HepG2 (cell line): ENCODE results near the gene NOL4L. TPM values are rescaled to one million over a fixed set of nuclear protein-coding genes. Genes with fewer than 3 reads are reported as not detected.

Experiments used
- ATAC-seq: fragments of 200-7000 bp; cut with Tn5 transposase; 3 replicates; pipeline ENCODE4 v1.9.1; 2020; ENCODE audit warnings: mild to moderate bottlenecking, moderate library complexity
- BruUV-seq: library from RNA; stranded (reverse); fragments of 400-500 nt; replicated peaks from 2 replicates; lab custom pipeline; 2021; lab: Mats Ljungman, UMichigan
- CTCF ChIA-PET: fragments of 300-600 bp; formaldehyde crosslinking; extraction: SDS; loops from one replicate; lab custom pipeline; 2021; ENCODE audit warnings: low total read pairs, inconsistent platforms, low intra/inter-chr PET ratio; lab: Yijun Ruan, JAX
- POLR2A ChIA-PET: fragments of 350-600 bp; sonication (Branson Sonifier 250); formaldehyde crosslinking; loops from one replicate; lab custom pipeline; 2020; ENCODE audit warnings: antibody characterized with exemption, inconsistent platforms; lab: Yijun Ruan, JAX
- DNase-seq: peaks from one replicate; pipeline ENCODE4 v3.0.0-alpha.2; 2015; ENCODE audit warnings: low spot score
- FAIRE-seq: peaks from 3 replicates; lab custom pipeline; 2011; peaks lifted over from hg19 to GRCh38; lab: Jason Lieb, UNC
- H2AFZ ChIP-seq: one replicate; pipeline ENCODE4 v1.6.1; 2011; ENCODE audit warnings: low read length, inconsistent platforms
- H3K27ac ChIP-seq: fragments of 300-600 bp; 3 replicates; pipeline ENCODE4 v1.8.0; 2011; ENCODE audit warnings: mixed run types, mild to moderate bottlenecking, mixed read lengths, low read length, inconsistent platforms; ENCODE audit not compliant: insufficient read depth; ENCODE audit errors: extremely low read length
- H3K27me3 ChIP-seq, 2 experiments: fragments of 200-600 bp in 1 of 2; 2 replicates in 1 of 2; 3 replicates in 1 of 2; pipeline versions ENCODE4 v1.6.0 to v1.8.0; 2011; ENCODE audit warnings: low read length in 2 of 2, mild to moderate bottlenecking in 2 of 2, moderate library complexity in 2 of 2, inconsistent platforms in 1 of 2; ENCODE audit not compliant: insufficient read depth in 2 of 2, control insufficient read depth in 1 of 2
- H3K36me3 ChIP-seq, 2 experiments: fragments of 200-600 bp in 1 of 2; replicated peaks in 1 of 2; 2 replicates in 1 of 2; 3 replicates in 1 of 2; pipeline versions ENCODE4 v1.5.1 to v1.8.0; 2011; ENCODE audit warnings: low read length in 2 of 2, inconsistent platforms in 1 of 2; ENCODE audit not compliant: insufficient read depth in 2 of 2, control insufficient read depth in 1 of 2
- H3K4me1 ChIP-seq: 2 replicates; pipeline ENCODE4 v1.5.1; 2012; ENCODE audit warnings: low read length, inconsistent platforms; ENCODE audit not compliant: insufficient read depth
- H3K4me2 ChIP-seq: 2 replicates; pipeline ENCODE4 v1.6.0; 2011; ENCODE audit warnings: low read depth, low read length, inconsistent platforms
- H3K4me3 ChIP-seq, 3 experiments: fragments of 200-600 bp in 1 of 3; sonication (generic), shearing (Covaris generic) in 1 of 3; replicated peaks in 1 of 3; 2 replicates each; pipeline ENCODE4 v1.5.1; 2011 to 2016; ENCODE audit warnings: low read length in 3 of 3, inconsistent platforms in 2 of 3, low read depth in 2 of 3, mild to moderate bottlenecking in 2 of 3, control low read depth in 1 of 3, mixed read lengths in 1 of 3; ENCODE audit not compliant: insufficient read depth in 1 of 3
- H3K79me2 ChIP-seq: one replicate; pipeline ENCODE4 v1.6.1; 2011; ENCODE audit warnings: low read length, inconsistent platforms; ENCODE audit not compliant: insufficient read depth
- H3K9ac ChIP-seq: 2 replicates; pipeline ENCODE4 v1.6.0; 2011; ENCODE audit warnings: mild to moderate bottlenecking, low read depth, low read length, inconsistent platforms; ENCODE audit not compliant: insufficient read depth
- H3K9me3 ChIP-seq: 2 replicates; pipeline ENCODE4 v1.5.1; 2012; ENCODE audit warnings: mild to moderate bottlenecking, low read length
- H4K20me1 ChIP-seq: 2 replicates; pipeline ENCODE4 v1.6.0; 2011; ENCODE audit warnings: inconsistent platforms, mild to moderate bottlenecking, low read length, moderate library complexity; ENCODE audit not compliant: insufficient read depth
- AGO2 ChIP-seq: fragments of 200-400 bp; formaldehyde crosslinking; optimal IDR thresholded peaks from 2 replicates; pipeline ENCODE3; 2017; ENCODE audit warnings: mild to moderate bottlenecking, low read depth, low read length, moderate library complexity
- MATR3 ChIP-seq: sonication (generic); formaldehyde crosslinking; IDR thresholded peaks from 2 replicates; pipeline ENCODE4 v1.4.0; 2020; ENCODE audit warnings: missing genetic modification reagents
- ZNF737 ChIP-seq: sonication (generic); formaldehyde crosslinking; IDR thresholded peaks from 2 replicates; pipeline ENCODE4 v1.5.0; 2020; ENCODE audit warnings: missing genetic modification reagents, mild to moderate bottlenecking, borderline replicate concordance
- ZNF768 ChIP-seq: sonication (generic); formaldehyde crosslinking; IDR thresholded peaks from 2 replicates; pipeline ENCODE4 v1.4.0; 2020; ENCODE audit warnings: missing genetic modification reagents
- WGBS: methylation state at CpG from one replicate; pipeline ENCODE4 v1.1.6; 2017; ENCODE audit warnings: low lambda C conversion rate; 5-methylcytosine and 5-hydroxymethylcytosine counted together
- in situ Hi-C: cut with HindIII; loops from 2 replicates; pipeline ENCODE4 v1.10.0; 2017; ENCODE audit warnings: low pct_unique_long_range_greater_than_20kb; ENCODE audit not compliant: extremely low pct_ligation_motif_present
- intact Hi-C: fragments of 100-400 bp; cut with micrococcal nuclease; formaldehyde crosslinking; loops from one replicate; pipeline ENCODE4 v1.10.0; 2022; ENCODE audit not compliant: unreplicated experiment
- polyA plus RNA-seq, 8 experiments: library from polyadenylated mRNA; depleted of rRNA in 3 of 8; stranded (reverse) in 7 of 8; unstranded in 1 of 8; fragments of >200 nt; fragmentation: Illumina TruSeq in 4 of 8; extraction: Trizol in 4 of 8; gene quantifications; 2 replicates each; pipeline versions ENCODE4 v1.2.1 to v1.2.3, GENCODE V29; 2011 to 2016; ENCODE audit warnings: low read depth in 4 of 8, missing spikeins in 1 of 8, mixed read lengths in 1 of 8; ENCODE audit not compliant: insufficient read depth in 1 of 8
- total RNA-seq, 5 experiments: library from RNA; depleted of rRNA; stranded (reverse); fragments of >200 nt; fragmentation: Illumina TruSeq; extraction: Trizol; gene quantifications; 2 replicates each; pipeline ENCODE4 v1.2.3, GENCODE V29; 2016; ENCODE audit warnings: low read depth in 1 of 5
- TF ChIP-seq, protein P1 (sequence below): sonication (generic); formaldehyde crosslinking; IDR thresholded peaks from 2 replicates; pipeline ENCODE4 v1.5.1; 2020; ENCODE audit warnings: mild to moderate bottlenecking, missing genetic modification reagents, moderate library complexity
- TF ChIP-seq, protein P2 (sequence below): sonication (generic); formaldehyde crosslinking; conservative IDR thresholded peaks from 2 replicates; pipeline ENCODE4 v1.4.0; 2020; ENCODE audit warnings: missing genetic modification reagents

Gene NOL4L
- total and polyA plus RNA-seq, 2 of the 13 experiments (the other 11 are each of a cell fraction or from before 2014, with no cell fraction given), result 16.6 to 35.4 TPM

DNA sequence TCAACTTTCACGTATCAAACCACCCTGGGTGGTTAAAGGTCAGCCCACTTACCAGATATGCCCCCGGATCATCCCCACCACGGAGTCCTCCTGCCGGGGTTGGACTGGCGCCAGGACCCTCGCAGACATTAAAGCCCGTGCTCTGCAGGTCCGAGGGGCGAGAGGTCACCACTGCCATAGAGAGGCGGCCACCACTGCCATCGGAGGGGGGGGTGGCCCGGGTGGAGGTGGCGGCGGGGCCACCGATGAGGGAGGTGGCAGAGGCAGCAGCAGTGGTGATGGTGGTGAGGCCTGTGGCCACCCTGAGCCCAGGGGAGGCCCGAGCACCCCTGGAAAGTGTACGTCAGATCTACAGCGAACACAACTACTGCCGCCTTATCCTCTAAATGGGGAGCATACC is 150.7 kb downstream of the NOL4L start:
- no peaks in the 10 kb centered on the region for H3K27me3 ChIP-seq
- H3K9me3 ChIP-seq, result no peaks in the 10 kb centered on the region
- H4K20me1 ChIP-seq, result peaks cover 15% of the 10 kb centered on the region; the same call in 1 of the 2 replicates
- DNase-seq (no peak), ATAC-seq (no peak), FAIRE-seq (no peak)
- H3K27ac ChIP-seq, result no peak overlapping the region
- peaks cover 17% of the 10 kb centered on the region for H3K4me1 ChIP-seq
- intact Hi-C loops (no loop called here), in situ Hi-C loops (loop anchor here (10.0 kb wide), 1 partner anchor 60 kb away; no protein-coding TSS in a partner anchor)
- 95% methylated on average over 19 of the region's 19 CpGs for WGBS
- BruUV-seq, result no TSS peak
- H2AFZ ChIP-seq, result no peak overlapping the region
- H3K36me3 ChIP-seq, result peaks cover 79 to 98% of the 10 kb centered on the region in 2 experiments
- no peaks in the 10 kb centered on the region for H3K79me2 ChIP-seq
- H3K4me3 ChIP-seq, result no peak overlapping the region
- H3K9ac ChIP-seq, result no peak overlapping the region
- ChIA-PET POLR2A (no interaction called here), CTCF (no interaction called here)
- TF ChIP-seq MATR3 (peak; percentile 90; the same call in 1 of the 2 replicates), ZNF768 (CRISPR knock-in tag) (0 out of 2 replicates have a peak, but pooled peaks have one; percentile 25), AGO2 (peak; percentile 68), ZNF737 (CRISPR knock-in tag) (no peak)
- TF ChIP-seq, protein P1, sequence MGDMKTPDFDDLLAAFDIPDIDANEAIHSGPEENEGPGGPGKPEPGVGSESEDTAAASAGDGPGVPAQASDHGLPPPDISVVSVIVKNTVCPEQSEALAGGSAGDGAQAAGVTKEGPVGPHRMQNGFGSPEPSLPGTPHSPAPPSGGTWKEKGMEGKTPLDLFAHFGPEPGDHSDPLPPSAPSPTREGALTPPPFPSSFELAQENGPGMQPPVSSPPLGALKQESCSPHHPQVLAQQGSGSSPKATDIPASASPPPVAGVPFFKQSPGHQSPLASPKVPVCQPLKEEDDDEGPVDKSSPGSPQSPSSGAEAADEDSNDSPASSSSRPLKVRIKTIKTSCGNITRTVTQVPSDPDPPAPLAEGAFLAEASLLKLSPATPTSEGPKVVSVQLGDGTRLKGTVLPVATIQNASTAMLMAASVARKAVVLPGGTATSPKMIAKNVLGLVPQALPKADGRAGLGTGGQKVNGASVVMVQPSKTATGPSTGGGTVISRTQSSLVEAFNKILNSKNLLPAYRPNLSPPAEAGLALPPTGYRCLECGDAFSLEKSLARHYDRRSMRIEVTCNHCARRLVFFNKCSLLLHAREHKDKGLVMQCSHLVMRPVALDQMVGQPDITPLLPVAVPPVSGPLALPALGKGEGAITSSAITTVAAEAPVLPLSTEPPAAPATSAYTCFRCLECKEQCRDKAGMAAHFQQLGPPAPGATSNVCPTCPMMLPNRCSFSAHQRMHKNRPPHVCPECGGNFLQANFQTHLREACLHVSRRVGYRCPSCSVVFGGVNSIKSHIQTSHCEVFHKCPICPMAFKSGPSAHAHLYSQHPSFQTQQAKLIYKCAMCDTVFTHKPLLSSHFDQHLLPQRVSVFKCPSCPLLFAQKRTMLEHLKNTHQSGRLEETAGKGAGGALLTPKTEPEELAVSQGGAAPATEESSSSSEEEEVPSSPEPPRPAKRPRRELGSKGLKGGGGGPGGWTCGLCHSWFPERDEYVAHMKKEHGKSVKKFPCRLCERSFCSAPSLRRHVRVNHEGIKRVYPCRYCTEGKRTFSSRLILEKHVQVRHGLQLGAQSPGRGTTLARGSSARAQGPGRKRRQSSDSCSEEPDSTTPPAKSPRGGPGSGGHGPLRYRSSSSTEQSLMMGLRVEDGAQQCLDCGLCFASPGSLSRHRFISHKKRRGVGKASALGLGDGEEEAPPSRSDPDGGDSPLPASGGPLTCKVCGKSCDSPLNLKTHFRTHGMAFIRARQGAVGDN (CRISPR knock-in tag), result peak; percentile 22; the same call in 1 of the 2 replicates
- TF ChIP-seq, protein P2, sequence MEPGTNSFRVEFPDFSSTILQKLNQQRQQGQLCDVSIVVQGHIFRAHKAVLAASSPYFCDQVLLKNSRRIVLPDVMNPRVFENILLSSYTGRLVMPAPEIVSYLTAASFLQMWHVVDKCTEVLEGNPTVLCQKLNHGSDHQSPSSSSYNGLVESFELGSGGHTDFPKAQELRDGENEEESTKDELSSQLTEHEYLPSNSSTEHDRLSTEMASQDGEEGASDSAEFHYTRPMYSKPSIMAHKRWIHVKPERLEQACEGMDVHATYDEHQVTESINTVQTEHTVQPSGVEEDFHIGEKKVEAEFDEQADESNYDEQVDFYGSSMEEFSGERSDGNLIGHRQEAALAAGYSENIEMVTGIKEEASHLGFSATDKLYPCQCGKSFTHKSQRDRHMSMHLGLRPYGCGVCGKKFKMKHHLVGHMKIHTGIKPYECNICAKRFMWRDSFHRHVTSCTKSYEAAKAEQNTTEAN, result no peak
- H3K4me2 ChIP-seq, result no peak overlapping the region
